ENCODE results near the gene ANO3.

The ANO3 gene

GRCh38 chr11:26676641-26677040 is 344.7 kb downstream of the ANO3 start:
- TF ChIP-seq, protein P1, sequence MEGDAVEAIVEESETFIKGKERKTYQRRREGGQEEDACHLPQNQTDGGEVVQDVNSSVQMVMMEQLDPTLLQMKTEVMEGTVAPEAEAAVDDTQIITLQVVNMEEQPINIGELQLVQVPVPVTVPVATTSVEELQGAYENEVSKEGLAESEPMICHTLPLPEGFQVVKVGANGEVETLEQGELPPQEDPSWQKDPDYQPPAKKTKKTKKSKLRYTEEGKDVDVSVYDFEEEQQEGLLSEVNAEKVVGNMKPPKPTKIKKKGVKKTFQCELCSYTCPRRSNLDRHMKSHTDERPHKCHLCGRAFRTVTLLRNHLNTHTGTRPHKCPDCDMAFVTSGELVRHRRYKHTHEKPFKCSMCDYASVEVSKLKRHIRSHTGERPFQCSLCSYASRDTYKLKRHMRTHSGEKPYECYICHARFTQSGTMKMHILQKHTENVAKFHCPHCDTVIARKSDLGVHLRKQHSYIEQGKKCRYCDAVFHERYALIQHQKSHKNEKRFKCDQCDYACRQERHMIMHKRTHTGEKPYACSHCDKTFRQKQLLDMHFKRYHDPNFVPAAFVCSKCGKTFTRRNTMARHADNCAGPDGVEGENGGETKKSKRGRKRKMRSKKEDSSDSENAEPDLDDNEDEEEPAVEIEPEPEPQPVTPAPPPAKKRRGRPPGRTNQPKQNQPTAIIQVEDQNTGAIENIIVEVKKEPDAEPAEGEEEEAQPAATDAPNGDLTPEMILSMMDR (conservative IDR thresholded peaks at IDR 0.05; ENCODE audit: low read depth, low read length) = no peak
- DNase-seq (ENCODE audit: low read depth) = no peak
- H3K4me3 ChIP-seq (ENCODE audit: low read depth, low read length) = no peak overlapping the region

DNA sequence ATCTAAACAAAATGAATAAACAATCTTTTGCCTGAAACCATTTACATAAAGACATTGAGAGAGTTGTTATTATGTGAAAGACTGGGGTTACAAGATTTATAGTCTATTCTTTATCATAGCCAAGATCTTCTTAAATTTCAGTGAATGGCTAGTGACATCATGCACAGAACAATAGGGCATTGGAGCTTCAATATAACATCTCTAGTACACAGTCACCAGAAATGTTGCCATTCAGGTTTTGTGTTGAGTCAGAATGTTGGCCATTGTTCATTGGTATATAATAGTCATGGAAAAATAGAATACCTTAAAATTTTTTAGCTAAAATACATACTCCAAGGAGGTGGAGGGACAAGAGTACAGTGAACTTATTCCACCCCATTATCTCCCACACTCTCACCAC is 345.6 kb downstream of the ANO3 start:
- no peak for DNase-seq (ENCODE audit: low read depth)
- H3K4me3 ChIP-seq (ENCODE audit: low read depth, low read length) = no peak overlapping the region
- TF ChIP-seq, protein P1 (conservative IDR thresholded peaks at IDR 0.05; ENCODE audit: low read depth, low read length) = no peak

- TF ChIP-seq, protein P1 (conservative IDR thresholded peaks at IDR 0.05; ENCODE audit: low read depth, low read length) = no peak
- H3K4me3 ChIP-seq (ENCODE audit: low read depth, low read length) = no peak overlapping the region
- no peak for DNase-seq (ENCODE audit: low read depth)
Observed at GRCh38 chr11:26687351-26687750, 355.4 kb downstream of the ANO3 start.

DNA sequence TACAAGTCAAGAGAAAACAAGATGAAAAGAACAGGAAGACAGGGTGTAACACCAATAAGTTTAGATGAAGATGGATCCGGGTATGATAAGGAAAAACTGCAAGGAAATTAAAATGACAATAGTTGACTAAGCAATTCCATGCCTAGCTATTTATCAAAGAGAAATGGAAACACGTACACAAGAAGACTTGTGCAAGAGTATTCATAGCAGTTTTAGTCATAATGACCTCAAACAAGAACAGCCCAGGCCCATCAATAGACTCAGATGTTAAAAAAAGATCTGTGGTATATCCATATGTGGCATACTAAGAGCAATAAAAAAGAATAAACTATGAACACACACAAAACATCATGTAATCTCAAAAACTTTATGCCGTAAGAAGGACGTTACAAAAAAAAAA is 356.8 kb downstream of the ANO3 start:
- TF ChIP-seq, protein P1 (conservative IDR thresholded peaks at IDR 0.05; ENCODE audit: low read depth, low read length) = no peak
- no peak for DNase-seq (ENCODE audit: low read depth)
- no peak overlapping the region for H3K4me3 ChIP-seq (ENCODE audit: low read depth, low read length)

DNA sequence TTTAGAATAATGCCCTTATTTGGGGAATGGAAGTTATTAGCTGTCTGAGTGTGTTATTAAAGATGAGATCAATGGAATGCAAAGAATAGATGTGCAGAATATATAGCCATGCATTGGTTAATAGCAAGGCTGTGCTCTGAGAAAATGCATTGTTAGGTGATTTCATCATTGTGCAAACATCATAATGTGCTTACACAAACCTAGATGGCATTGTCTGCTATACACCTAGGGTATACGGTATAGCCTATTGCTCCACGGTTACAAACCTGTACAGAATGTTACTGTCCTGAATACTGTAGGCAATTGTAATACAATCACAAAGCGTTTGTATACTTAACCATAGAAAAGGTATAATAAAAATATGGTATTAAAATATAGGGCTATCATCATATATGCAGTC is 364.4 kb downstream of the ANO3 start:
- DNase-seq (ENCODE audit: low read depth) = no peak
- no peak overlapping the region for H3K4me3 ChIP-seq (ENCODE audit: low read depth, low read length)
- TF ChIP-seq, protein P1 (conservative IDR thresholded peaks at IDR 0.05; ENCODE audit: low read depth, low read length) = no peak

GRCh38 chr11:26698224-26698623 is 366.3 kb downstream of the ANO3 start:
- no peak overlapping the region for H3K4me3 ChIP-seq (ENCODE audit: low read depth, low read length)
- no peak for DNase-seq (ENCODE audit: low read depth)
- TF ChIP-seq, protein P1 (conservative IDR thresholded peaks at IDR 0.05; ENCODE audit: low read depth, low read length) = no peak

GRCh38 chr11:26700574-26701235 is 368.8 kb downstream of the ANO3 start:
- TF ChIP-seq, protein P1 (conservative IDR thresholded peaks at IDR 0.05; ENCODE audit: low read depth, low read length) = no peak
- H3K4me3 ChIP-seq (ENCODE audit: low read depth, low read length) = no peak overlapping the region
- no peak for DNase-seq (ENCODE audit: low read depth)

All from choroid plexus epithelial cell (primary cell).